NCI-H526 (cell line): ENCODE data around the gene MOSMO.
"Not testable (repeated sequence)": the region's sequence is repeated elsewhere in the genome, so short reads cannot be mapped to it uniquely, and the experiment has no call there.

ENCODE experiments used
- DNase-seq, 2 experiments: peaks; one replicate each; lab custom pipeline; 2025; lab: John Stamatoyannopoulos, UW

MOSMO gene

DNA sequence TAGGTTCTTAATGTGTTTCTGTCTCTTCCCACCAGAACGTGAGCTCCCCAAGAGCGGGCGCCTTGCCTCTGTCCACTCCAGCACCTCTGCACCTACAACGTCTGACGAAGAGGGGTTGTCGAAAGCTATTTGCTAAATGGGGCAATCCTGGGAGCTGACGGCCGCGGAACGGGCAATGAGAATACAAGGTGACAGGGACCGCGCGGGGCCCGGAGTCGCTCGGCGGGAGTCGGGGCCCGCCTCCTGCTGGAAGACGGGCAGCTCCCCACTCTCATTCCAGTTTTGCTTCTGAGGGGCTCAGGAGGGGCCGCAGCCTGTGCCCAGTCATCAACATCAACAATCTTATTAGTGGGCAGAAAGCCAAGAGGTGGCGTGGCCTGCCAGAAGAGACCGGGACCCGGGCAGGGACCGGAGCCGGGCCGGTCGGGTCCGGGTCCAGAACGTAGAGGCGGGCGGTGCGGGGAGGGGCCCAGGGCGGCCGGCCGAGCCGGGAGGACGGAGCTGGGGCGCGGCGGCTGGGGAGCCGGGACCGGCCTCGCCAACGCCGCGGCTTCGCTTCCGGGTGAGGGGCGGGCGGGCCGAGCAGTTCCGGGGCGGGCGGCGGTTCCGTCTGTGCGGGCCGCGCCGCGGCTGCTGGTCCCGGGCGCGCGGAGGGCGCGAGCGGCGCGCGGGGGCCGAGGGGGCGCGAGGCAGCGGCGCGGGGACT, at the start of gene MOSMO:
Gene MOSMO (plus strand): TSS at position 603 of the 706 bp plus-strand sequence. CDS start 191 bp downstream, outside the sequence.
- DNase-seq = peak; percentile 45 to 78

DNA sequence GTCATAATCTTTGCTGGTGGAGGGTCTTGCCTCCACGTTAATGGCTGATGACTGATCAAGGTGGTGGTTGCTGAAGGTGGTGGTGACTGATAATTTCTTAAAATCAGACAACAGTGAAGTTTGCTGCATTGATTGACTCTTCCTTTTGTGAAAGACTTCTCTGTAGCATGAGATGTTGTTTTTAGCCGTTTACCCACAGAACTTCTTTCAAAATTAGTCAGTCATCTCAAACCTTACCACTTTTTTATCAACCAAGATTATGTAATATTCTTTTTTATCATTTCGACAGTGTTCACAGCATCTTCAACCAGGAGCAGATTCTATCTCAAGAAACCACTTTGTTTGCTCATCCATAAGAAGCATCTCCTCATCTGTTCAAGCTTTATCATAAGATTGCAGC, 48.9 kb upstream of the MOSMO start:
- DNase-seq = no peak

DNA sequence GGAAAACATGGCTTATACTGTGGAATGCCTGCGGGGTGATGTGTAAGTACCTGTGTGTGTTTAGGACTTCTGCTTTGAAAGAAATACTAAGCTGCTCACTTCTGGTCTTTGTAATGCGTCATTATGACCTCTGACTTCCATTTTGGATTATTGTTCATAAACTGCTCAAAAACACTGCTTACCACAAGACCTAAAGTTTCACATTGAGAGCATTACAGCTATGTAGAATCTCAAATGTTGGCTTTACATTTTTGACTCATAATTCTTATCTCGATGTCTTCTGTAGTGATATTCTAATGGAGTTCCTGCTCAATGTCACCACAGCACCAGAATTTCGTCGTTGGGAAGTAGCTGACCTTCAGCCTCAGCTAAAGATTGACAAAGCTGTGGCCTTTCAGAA, 45.4 kb upstream of the MOSMO start:
- no peak for DNase-seq

DNA sequence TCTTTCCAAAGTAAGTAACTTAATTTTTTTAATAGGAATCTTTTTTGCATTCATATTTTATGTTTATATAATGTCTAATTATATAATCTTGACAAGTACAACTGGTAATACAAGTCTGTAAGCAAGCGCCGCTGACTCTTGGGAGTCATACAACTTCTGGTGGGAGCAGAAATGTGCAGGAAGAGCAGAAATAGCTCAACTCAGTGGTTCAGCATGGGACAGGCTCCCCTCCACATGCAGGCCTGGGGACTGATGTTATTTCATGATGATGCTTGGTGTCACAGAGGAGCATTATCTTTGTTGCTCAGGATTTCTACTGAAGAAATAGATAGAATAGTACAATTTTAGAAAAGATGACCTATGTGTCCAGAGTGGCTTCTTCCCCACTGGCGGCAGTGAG, 44.0 kb upstream of the MOSMO start:
- no peak for DNase-seq

DNA sequence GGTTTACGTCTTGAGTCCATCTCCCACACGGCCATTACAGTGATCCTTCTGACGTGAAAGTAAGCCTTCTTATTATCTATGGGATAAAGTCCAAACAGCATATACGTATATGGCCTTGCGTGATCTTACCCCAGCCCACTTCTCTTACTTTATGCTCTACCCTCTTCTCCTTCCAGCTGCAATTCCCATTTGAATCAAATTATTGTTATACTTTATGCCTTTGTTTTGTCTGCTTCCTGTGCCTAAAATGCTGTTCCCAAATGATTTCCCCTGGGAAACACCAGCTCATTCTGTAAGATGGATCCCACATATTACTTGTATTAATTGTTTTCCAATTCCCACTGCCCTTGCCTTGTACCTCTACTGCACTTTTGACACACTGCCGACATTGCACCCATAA, 43.6 kb upstream of the MOSMO start:
- DNase-seq = no peak

DNA sequence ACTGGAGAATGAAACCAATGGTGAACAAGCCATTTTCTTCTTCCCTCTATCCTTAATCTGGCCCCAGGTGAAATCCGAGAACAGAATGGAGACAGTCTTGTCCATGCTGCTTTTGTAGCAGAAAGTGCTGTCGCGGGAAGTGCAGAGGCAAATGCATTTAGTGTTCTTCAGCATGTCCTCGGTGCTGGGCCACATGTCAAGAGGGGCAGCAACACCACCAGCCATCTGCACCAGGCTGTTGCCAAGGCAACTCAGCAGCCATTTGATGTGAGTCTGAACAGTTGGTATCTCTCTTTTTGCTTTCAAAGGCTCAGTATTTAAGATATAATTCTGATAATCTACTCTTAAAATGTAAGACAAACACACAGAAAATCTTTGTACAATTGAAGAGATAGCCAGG, 36.1 kb upstream of the MOSMO start:
- DNase-seq = no peak

DNA sequence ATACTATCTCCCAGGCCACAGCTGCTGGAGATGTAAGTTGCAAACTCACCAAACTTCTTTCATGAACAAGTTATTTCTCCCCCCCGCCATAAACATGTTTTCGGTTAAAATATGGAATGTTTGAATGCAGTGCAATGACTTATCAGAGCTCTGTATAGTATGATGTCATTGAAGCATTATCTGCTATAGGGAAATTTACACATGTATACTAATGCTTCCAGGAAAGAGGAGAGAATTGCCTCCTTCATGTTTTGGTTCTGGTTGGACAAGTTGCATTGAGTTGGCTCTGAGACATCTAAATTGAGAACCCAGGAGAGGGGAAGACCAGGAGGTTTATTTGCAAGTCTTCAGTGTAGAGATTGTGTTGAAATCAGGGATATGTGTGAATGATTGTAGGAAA, 34.0 kb upstream of the MOSMO start:
- no peak for DNase-seq

DNA sequence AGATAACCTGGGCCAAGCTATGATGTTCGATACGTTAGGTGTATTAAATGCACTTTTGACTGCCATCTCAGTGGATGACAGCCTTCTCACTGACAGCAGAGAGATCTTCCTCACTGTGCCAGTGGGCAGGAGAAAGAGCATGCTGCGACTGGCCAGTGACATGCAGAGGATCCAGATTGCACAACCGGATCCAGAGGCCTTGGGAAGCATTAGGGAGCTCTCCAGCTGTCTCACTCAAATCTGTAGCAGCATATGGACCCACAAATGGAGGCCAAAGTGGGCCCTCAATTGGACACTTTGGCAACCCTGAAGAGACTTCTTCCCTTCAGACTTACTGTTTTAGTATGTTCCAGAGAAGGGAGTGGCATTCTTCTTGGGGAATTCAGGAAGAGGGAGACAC, 27.9 kb upstream of the MOSMO start:
- no peak for DNase-seq

DNA sequence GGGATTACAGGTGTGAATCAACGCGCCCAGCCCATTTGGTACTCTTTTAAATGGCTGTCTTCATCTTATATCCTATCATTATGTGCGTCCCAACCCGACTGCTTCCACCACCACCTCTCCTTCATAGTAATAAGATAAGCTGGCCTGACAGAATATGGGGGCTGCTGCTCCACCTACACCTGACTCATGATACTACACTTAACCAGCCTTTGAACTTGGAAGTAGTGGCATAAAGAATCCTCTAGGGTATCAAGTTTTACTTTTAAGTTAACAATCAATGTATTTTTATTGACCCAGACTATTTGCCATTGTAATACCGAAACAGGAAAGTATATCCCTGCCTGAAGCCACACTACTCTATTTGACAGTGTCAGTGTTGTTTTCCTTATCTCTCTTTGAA, 25.8 kb upstream of the MOSMO start:
- DNase-seq = no peak

DNA sequence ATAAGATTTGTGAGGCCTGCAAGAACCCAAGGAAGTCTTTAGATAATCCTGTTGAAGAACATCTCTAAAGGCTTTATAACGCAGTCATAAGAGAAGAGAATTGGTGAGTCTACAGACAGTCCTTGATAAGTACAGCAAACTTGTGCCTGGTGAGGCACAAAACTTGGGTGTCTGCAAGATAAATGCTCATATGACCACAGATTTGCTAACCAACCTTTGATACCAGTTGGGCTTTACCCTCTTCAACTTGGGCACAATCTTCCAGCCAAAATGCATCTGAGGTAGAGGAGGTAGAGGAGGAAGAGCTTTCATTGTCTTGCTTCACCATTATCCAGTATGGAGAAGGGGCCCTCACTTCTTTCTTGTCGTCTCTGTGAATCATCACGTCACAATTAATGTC, 23.8 kb upstream of the MOSMO start:
- no peak for DNase-seq

DNA sequence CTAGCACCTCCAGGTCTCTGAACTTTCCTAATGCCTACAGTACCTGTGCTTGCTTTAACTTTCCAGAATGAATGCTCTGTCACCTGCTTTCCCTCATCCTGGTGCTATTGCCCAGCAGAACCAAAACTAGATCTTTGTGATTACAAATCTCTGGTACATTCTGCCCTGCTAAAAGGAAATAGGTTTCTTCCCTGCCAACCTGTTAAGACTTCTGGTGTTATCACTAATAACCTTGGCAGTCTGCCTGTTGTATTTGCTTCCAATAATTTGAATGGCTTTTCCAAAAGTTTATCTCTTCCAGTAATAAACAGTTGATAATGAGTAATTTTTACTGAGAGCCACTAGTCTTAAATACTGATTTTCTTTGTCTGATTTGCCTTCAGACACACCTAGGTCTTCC, 22.4 kb upstream of the MOSMO start:
- DNase-seq = no peak

DNA sequence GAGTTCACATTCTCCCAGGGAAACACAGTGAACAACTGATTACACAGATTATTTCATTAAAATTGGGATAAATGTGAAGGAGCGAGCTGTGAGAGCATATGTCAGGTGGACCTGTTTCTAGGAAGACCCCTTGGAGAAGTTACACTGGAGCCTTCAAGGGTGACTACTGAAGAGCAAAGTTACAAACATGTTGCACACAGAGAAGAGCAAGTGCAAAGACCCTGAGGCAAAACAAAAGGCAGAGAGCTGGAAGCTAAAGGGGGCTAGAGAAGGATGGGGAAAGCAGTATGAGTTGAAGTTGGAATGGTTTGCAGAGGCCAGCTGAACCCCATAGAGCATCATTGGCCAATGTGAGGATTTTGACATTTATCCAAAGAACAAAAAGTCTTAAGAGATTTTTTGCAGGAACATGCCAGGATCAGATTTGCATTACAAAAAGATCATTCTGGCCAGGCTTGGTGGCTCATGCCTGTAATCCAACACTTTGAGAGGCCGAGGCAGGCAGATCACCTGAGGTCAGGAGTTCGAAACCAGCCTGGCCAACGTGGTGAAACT, 21.1 kb upstream of the MOSMO start:
- DNase-seq = no peak

DNA sequence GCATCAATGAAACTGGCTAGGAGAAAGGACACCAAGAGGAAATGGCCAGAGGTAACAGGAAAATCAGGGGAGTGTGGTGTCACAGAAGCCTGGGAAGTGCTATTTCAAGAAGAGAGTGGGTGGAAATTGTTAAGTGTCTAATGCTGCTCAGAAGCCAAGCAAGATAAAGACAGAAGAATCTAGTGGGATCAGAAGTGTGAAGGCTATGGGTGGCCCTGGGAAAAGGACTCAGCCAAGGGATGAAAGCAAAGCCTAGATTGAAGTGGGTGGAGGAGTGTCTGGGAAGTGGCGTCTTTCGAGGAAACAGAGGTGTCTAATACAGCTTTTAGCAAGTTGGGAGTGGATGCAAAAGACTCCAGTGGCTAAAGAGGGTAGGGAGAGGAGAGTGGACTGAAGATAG, 20.4 kb upstream of the MOSMO start:
- DNase-seq = no peak

DNA sequence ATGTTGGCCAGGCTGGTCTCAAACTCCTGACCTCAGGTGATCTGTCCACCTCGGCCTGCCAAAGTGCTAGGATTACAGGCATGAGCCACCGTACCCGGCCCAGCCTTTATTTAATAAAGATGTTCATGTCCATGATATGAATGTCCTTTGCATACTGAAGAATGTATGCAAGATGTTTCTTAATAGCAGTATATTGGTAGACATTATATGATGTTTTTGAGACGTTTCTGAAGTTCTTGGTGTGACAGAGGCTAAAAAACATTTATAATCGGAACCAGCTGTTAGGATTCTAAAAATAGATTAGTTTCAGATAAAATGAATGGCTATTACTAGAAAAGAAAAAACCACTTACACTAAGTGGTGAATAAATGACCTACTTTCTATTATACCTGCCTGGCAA, 18.8 kb upstream of the MOSMO start:
- no peak for DNase-seq

DNA sequence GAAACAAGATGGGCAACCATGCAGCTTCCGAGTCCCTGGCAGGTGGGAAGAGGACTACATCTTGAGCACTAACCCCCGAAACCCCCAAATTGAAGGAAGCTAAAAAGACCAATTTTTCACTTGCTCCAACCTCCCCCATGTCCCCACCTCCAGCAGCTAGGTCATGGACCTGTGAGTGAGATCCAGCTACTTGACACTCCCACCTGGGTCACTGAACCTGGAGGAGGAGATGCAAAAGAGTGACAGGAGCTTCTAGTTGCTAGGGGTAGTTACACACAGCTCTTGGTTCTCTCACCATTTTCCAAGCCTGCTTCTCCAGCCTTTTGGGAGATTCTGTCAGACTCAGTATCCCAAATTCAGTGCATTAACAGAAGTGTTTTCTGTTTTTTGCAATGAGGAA, 18.2 kb upstream of the MOSMO start:
- DNase-seq = no peak

DNA sequence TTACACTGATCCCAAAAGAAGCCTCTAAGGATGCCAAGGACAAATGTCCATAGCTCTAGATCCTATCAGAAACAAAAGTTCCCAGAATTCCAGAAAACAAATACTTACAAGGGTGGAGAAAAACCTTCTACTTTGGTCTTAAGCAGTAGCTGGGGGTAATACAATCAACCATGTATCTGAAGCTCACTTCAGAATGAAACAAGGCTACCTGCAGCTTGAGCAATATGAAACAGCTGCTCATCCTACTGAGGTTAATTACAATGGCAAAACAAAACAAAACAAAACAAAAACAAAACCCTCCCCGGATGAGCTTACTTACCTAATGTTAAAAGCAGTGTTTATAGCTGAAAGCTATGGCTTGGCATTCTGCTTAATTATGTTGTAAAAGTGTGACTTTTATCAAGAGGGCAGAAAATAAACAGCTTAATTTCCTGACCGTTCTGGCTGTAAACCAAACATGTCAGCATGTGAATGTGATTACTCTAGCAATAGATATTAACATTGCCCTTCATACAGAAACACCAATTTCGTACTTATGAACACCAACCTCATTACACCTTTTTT, 17.4 kb upstream of the MOSMO start:
- no peak for DNase-seq

DNA sequence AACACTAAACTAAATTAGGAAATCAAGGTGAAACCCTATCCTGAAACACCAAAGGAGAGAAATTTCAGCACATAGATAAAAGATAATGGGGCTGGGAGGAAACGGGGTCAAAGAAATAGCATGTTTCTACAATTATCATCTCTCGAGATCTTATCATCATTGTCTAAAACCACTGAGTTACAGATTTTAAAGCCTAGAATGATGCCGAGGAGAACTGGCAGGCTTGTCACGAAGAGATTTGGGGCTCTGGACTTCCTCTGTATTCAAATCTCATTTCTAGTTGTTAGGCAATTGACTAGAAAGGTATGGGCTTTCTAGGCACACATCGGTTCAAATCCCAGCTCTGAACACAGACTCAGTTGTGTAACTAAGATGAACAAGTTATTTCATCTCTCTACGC, 16.3 kb upstream of the MOSMO start:
- DNase-seq = no peak

DNA sequence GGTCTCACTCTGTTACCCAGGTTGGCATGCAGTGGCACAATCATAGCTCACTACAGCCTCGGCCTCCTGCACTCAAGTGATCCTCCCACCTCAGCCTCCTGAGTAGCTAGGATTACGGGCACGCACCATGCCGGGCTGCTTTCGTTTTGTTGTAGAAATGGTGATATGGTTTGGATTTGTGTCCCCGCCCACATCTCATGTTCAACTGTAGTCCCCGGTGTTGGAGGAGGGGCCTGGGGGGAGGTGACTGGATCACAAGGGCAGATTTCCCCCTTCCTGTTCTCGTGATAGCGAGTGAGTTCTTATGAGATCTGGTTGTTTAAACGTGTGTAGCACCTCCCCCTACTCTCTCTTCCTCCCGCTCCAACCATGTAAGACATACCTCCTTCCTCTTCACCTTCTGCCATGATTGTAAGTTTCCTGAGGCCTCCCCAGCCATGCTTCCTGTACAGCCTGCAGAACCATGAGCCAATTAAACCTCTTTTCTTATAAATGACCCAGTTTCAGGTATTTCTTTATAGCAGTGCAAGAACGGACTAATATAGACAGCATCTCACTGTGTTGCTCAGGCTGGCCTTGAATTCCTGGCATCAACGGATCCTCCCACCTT, 12.9 kb upstream of the MOSMO start:
- no peak for DNase-seq

DNA sequence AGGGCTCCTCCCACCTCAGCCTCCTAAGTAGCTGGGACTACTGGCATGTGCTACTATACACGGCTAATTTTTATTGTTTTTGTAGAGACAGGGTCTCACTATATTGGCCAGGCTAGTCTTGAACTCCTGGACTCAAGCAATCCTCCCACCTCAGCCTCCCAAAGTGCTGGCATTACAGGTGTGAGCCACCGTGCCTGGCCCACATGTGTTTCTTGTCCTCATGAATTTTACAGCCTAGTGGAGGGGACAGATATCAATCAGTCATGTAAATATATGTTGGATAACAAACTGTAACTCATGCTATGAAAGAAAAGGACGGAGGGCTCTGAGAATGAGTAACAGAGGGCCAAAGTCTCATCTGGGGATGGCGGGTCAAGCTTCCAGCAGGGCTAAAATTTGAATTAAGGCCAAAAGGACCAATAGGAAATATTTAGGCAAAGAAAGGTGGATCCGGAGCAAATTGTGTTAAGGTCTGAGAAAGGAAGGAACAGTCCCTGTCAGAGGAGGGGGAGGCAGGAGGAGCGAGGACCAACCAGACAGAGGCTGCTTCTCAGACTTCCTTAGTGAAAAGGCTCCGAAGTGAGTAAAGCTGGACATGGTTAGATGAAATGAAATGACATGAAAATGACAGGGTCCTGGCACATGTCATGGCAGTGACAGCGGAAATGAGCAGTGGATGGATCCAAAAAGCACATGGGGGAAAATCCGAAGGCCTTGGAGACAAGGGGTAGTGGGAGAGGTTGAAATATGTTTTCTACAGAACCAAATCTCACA, 10.8 kb upstream of the MOSMO start:
- no peak for DNase-seq

DNA sequence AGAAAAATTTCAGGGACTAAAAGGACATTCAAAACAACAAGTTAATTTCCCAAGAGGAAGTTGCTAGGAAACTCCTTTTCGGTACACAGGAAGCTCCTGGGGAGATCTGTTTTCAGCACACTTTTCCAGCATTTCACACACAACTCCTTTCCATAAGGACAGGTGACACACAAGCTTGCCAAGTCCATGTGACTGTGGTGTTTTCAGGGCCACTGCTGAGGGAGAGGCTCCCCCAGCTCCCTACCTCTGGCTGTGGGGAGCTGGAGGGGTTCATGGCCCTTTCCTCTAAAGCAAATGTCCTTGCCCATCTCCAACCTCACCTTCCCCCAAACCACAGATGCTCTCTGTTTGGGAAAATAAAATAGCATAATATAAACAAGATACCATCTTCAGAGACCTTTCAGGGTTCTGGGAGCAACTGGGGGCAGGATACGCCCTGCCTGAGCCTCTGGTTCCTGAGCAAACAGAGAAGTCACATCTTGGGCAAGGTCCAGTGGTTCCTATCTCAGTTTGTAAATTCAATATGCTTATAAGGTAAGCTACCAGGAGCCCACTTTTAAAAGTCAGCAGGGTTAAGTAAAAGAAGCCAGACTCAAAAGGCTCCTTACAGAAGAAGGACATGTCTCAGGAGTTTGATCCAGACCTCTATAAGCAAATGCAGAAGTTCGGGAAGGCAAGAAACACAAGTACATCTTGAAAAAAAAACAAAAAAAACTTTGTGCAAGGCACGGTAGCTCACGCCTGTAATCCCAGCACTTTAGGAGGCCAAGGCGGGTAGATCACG, 10.0 kb upstream of the MOSMO start:
- no peak for DNase-seq

DNA sequence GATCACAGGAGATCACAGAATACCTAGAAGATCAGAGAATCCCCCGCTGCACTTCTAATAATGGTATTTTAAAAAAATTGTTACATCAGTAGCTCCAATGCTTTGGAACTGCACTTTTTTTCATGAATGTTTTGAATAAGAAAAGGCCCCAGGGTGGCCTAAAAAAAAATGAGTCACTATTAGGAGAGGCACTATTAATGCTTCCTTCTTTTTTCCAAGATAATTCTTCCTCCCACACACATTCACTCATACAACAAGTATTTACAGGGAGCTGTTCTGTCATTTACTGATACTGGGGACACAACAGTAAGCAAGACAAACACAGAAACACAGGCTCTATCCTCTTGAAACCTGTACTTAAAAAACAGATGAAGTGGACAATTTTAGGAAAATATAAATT, 6.3 kb upstream of the MOSMO start:
- DNase-seq = no peak

DNA sequence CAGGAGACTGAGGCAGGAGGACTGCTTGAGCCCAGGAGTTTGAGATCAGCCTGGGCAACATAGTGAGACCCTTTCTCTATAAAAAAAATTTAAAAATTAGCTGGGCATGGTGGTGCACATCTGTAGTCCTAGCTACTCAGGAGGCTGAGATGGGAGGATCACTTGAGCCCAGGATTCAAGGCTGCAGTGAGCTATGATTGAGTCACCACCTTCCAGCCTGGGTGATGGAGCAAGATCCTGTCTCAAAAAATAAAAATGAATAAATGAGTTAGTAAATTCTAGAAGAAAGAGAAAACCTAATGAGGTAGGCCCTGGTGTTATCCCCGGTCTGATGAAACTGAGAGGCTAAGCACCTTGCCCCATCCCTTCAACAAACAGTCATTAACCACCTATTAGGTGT, 5.9 kb upstream of the MOSMO start:
- DNase-seq = not testable (repeated sequence)
